WTC11 (cell line): ENCODE data around the gene HOXB13. TPM values are rescaled to one million over a fixed set of nuclear protein-coding genes. Genes with fewer than 3 reads are reported as not detected.

Experiments
- microRNA-seq: library from miRNA; unstranded; fragments of <30 nt; microRNA quantifications from one replicate; pipeline ENCODE4 v1.2.0, GENCODE V29; 2022; ENCODE audit warnings: borderline number of aligned reads
- total RNA-seq: library from RNA; stranded (reverse); gene quantifications from 3 replicates; pipeline ENCODE4 v1.2.3, GENCODE V29; 2021

The HOXB13 gene
- total RNA-seq, 1 experiment from 2014 or later, result 2.8 TPM

Small RNA genes lying within 50 kb of the gene (microRNA-seq; reads per million reads assigned to microRNA genes)
- gene MIR3185, result not detected

Other genes with a start within 250 kb of the HOXB13 start
- 0.41 to 0.63 TPM (median 0.55 TPM) in 3 replicates for gene HOXB1, start 197.7 kb downstream of the HOXB13 start, total RNA-seq
- gene HOXB2, start 183.6 kb downstream of the HOXB13 start, total RNA-seq, result 1.3 to 3.7 TPM (median 2.0 TPM) in 3 replicates
- 0.04 TPM in 1 of 3 replicates, not detected in the others for gene HOXB4, start 150.4 kb downstream of the HOXB13 start, total RNA-seq
- gene HOXB3, start 138.5 kb downstream of the HOXB13 start, total RNA-seq, result 0.09 to 0.30 TPM (median 0.11 TPM) in 3 replicates
- not detected in 3 replicates for gene HOXB5, start 135.0 kb downstream of the HOXB13 start, total RNA-seq
- 0.11 TPM in 1 of 3 replicates, not detected in the others for gene HOXB6, start 123.8 kb downstream of the HOXB13 start, total RNA-seq
- gene HOXB7, start 117.7 kb downstream of the HOXB13 start, total RNA-seq, result 0.14 TPM in 1 of 3 replicates, not detected in the others
- not detected in 3 replicates for gene HOXB8, start 113.5 kb downstream of the HOXB13 start, total RNA-seq
- gene HOXB9, start 102.4 kb downstream of the HOXB13 start, total RNA-seq, result 0.09 to 0.24 TPM (median 0.09 TPM) in 3 replicates
- 35.2 to 60.8 TPM (median 37.9 TPM) in 3 replicates for gene PRAC1, start 6.2 kb downstream of the HOXB13 start, total RNA-seq
- 8.0 to 22.3 TPM (median 9.2 TPM) in 3 replicates for gene PRAC2, start 5.6 kb downstream of the HOXB13 start, total RNA-seq
- 3.4 to 7.0 TPM (median 4.6 TPM) in 3 replicates for gene TTLL6, start 88.5 kb upstream of the HOXB13 start, total RNA-seq
- 27.0 to 32.6 TPM (median 31.2 TPM) in 3 replicates for gene CALCOCO2, start 102.3 kb upstream of the HOXB13 start, total RNA-seq
- gene ATP5MC1, start 164.0 kb upstream of the HOXB13 start, total RNA-seq, result 141 to 156 TPM (median 144 TPM) in 3 replicates
- 65.1 to 69.7 TPM (median 68.4 TPM) in 3 replicates for gene UBE2Z, start 179.7 kb upstream of the HOXB13 start, total RNA-seq
- gene SNF8, start 216.1 kb upstream of the HOXB13 start, total RNA-seq, result 116 to 136 TPM (median 127 TPM) in 3 replicates
- gene GIP, start 239.8 kb upstream of the HOXB13 start, total RNA-seq, result 0.39 TPM in 1 of 3 replicates, not detected in the others